Peyer's patch (tissue), 4 donors: Measurements from ENCODE around the gene TMEM169.

Experiments
- CTCF ChIP-seq, 6 experiments: fragments of 450-650 bp in 4 of 6; fragments of 200-600 bp in 2 of 6; sonication (generic) in 1 of 6; IDR thresholded peaks; one replicate each; pipeline ENCODE4 v1.5.1; 2017 to 2019; ENCODE audit warnings: antibody characterized with exemption in 6 of 6, mild to moderate bottlenecking in 3 of 6, moderate library complexity in 1 of 6
- POLR2A ChIP-seq, 2 donors: fragments of 450-650 bp; IDR thresholded peaks; one replicate each; pipeline ENCODE4 v1.5.1; 2017; ENCODE audit warnings: antibody characterized with exemption in 2 of 2, mild to moderate bottlenecking in 2 of 2, moderate library complexity in 2 of 2

DNA sequence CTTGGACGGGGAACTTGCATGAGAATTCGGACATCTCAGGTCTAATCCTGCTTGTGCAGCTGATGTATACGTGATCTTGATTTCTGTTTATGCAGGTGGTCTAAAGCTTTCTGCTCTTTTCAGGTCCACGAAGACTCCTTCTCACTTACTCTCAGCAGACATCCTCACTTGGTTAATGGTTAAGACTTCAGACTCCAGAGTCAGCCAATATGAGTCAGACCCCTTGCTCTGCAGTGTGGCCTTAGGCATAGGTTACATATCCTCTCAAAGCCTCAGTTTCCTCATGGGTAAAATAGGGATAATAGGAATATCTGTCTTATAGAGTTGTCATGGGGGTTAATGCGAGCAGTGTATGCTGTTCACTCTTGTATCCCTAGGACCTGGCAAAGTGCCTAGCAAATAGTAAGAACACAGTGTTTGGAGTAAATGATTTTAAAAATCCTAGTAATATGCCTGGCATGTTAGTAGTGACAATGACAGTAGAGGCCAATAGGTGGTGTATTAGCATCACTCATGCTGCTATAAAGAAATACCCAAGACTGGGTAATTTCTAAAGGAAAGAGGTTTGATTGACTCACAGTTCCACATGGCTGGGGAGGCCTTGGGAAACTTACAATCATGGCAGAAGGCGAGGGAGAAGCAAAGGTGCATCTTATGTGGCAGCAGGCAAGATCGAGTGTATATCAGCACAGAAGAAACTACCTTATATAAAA, 69.8 kb downstream of the TMEM169 start:
- no peak for TF ChIP-seq POLR2A (IDR thresholded peaks at IDR 0.05)
- no peak for TF ChIP-seq CTCF (IDR thresholded peaks at IDR 0.05)
